Activated CD8-positive, alpha-beta T cell treated with anti-CD3 and anti-CD28 coated beads for 36 hours (primary cell): ENCODE results near the gene S100A8. TPM values are rescaled to one million over a fixed set of nuclear protein-coding genes. Genes with fewer than 3 reads are reported as not detected.

Source experiments
- ATAC-seq: fragments of 200-7000 bp; cut with Tn5 transposase; one replicate; pipeline ENCODE4 v1.10.0; 2021; ENCODE audit warnings: mild to moderate bottlenecking, moderate library complexity
- CTCF ChIA-PET: fragments of 350-600 bp; sonication (Branson Sonifier 250); formaldehyde crosslinking; loops from one replicate; lab custom pipeline; 2021; ENCODE audit warnings: antibody characterized with exemption; lab: Charles Lee
- POLR2A ChIA-PET: fragments of 350-600 bp; sonication (Branson Sonifier 250); formaldehyde crosslinking; loops from one replicate; lab custom pipeline; 2021; ENCODE audit warnings: antibody characterized with exemption; lab: Charles Lee
- DNase-seq: peaks from one replicate; pipeline ENCODE4 v3.0.0-alpha.2; 2020
- H3K27ac Mint-ChIP-seq: one replicate; pipeline ENCODE4 v1.8.0; 2021; ENCODE audit warnings: mild to moderate bottlenecking, mixed read lengths
- H3K27me3 Mint-ChIP-seq: one replicate; pipeline ENCODE4 v1.8.0; 2021; ENCODE audit warnings: mixed read lengths
- H3K36me3 Mint-ChIP-seq: one replicate; pipeline ENCODE4 v1.8.0; 2021; ENCODE audit warnings: low read depth, mixed read lengths
- H3K4me1 Mint-ChIP-seq: one replicate; pipeline ENCODE4 v1.8.0; 2021; ENCODE audit warnings: low read depth, mixed read lengths
- H3K4me3 Mint-ChIP-seq: one replicate; pipeline ENCODE4 v1.8.0; 2021; ENCODE audit warnings: mild to moderate bottlenecking, moderate library complexity, mixed read lengths
- H3K9me3 Mint-ChIP-seq: one replicate; pipeline ENCODE4 v1.8.0; 2021; ENCODE audit warnings: mixed read lengths
- CTCF ChIP-seq: fragments of 200-600 bp; IDR thresholded peaks from one replicate; pipeline ENCODE4 v1.8.0; 2022; ENCODE audit warnings: antibody characterized with exemption, mild to moderate bottlenecking
- intact Hi-C: fragments of 100-400 bp; cut with micrococcal nuclease; formaldehyde crosslinking; loops from one replicate; pipeline ENCODE4 v1.10.0; 2022
- total RNA-seq, 2 experiments: library from RNA; stranded (reverse); gene quantifications; one replicate each; pipeline ENCODE4 v1.2.3, GENCODE V29; 2021

S100A8 gene
- total RNA-seq, 2 experiments from 2014 or later, result not detected

GRCh38 chr1:153353226-153353947 lies 37.5 kb downstream of the S100A8 start:
- no peak for TF ChIP-seq CTCF
- CTCF ChIA-PET, result interaction anchor here (0.7 to 5.7 kb wide), 22 partner anchors 9 to 261 kb away, joined by 3 to 123 read pairs (median 4); partner anchors contain the start of genes S100A12 and S100A8
- intact Hi-C loops, result loop anchor here (5.0 kb wide), 2 partner anchors 49 to 139 kb away; no protein-coding TSS in a partner anchor
- Mint-ChIP-seq H3K4me3 (no peak overlapping the region), H3K4me1 (peaks cover 5% of the 10 kb centered on the region), H3K27me3 (peaks cover 4% of the 10 kb centered on the region), H3K36me3 (no peaks in the 10 kb centered on the region), H3K9me3 (no peaks in the 10 kb centered on the region), H3K27ac (no peak overlapping the region)
- POLR2A ChIA-PET, result no interaction called here
- no peak for ATAC-seq
- peak; percentile 16 for DNase-seq

GRCh38 chr1:153352523-153352922 lies 38.4 kb downstream of the S100A8 start:
- Mint-ChIP-seq H3K27me3 (peaks cover 9% of the 10 kb centered on the region), H3K4me1 (peaks cover 2% of the 10 kb centered on the region), H3K27ac (no peak overlapping the region), H3K36me3 (no peaks in the 10 kb centered on the region), H3K4me3 (no peak overlapping the region), H3K9me3 (no peaks in the 10 kb centered on the region)
- intact Hi-C loops, result loop anchor here (5.0 kb wide), 2 partner anchors 50 to 140 kb away; no protein-coding TSS in a partner anchor
- ATAC-seq (peak; percentile 74), DNase-seq (peak; percentile 77)
- ChIA-PET POLR2A (interaction anchor here (1.0 kb wide), 1 partner anchor 142 kb away, joined by 3 read pairs; no protein-coding TSS in a partner anchor), CTCF (interaction anchor here (0.7 to 5.7 kb wide), 23 partner anchors 9 to 225 kb away, joined by 3 to 123 read pairs (median 4); partner anchors contain the start of genes S100A12 and S100A8)
- TF ChIP-seq CTCF, result peak; percentile 84

- DNase-seq (no peak), ATAC-seq (no peak)
- H3K4me3 Mint-ChIP-seq, result no peak overlapping the region
- H3K9me3 Mint-ChIP-seq, result no peaks in the 10 kb centered on the region
- peaks cover 16% of the 10 kb centered on the region for H3K27me3 Mint-ChIP-seq
- no peak for TF ChIP-seq CTCF
- ChIA-PET CTCF (interaction anchor here (1.9 to 5.7 kb wide), 4 partner anchors 13 to 151 kb away, joined by 8 to 123 read pairs (median 11); no protein-coding TSS in a partner anchor), POLR2A (no interaction called here)
- no peaks in the 10 kb centered on the region for H3K36me3 Mint-ChIP-seq
- intact Hi-C loops, result loop anchor here (5.0 kb wide), 2 partner anchors 52 to 142 kb away; no protein-coding TSS in a partner anchor
- H3K4me1 Mint-ChIP-seq, result peaks cover 13% of the 10 kb centered on the region
- H3K27ac Mint-ChIP-seq, result no peak overlapping the region
These were observed 40.4 kb downstream of the S100A8 start for GRCh38 chr1:153350321-153350957.

GRCh38 chr1:153349363-153350320 lies 41.2 kb downstream of the S100A8 start:
- DNase-seq, result no peak
- H3K4me1 Mint-ChIP-seq, result peaks cover 19% of the 10 kb centered on the region
- ChIA-PET CTCF (interaction anchor here (2.7 kb wide), 1 partner anchor 145 kb away, joined by 13 read pairs; no protein-coding TSS in a partner anchor), POLR2A (no interaction called here)
- H3K4me3 Mint-ChIP-seq, result no peak overlapping the region
- TF ChIP-seq CTCF, result no peak
- no peaks in the 10 kb centered on the region for H3K9me3 Mint-ChIP-seq
- H3K36me3 Mint-ChIP-seq, result no peaks in the 10 kb centered on the region
- intact Hi-C loops, result loop anchor here (5.0 kb wide), 2 partner anchors 53 to 143 kb away; no protein-coding TSS in a partner anchor
- no peak overlapping the region for H3K27ac Mint-ChIP-seq
- peaks cover 17% of the 10 kb centered on the region for H3K27me3 Mint-ChIP-seq
- no peak for ATAC-seq
